RWPE2 (cell line): ENCODE measurements around the gene C17orf67.
A peak's percentile ranks its signal among the peaks of the same experiment; 100 is the strongest.

Source experiments
- ATAC-seq: fragments of 200-7000 bp; cut with Tn5 transposase; 3 replicates; pipeline ENCODE4 v1.9.1; 2021; ENCODE audit warnings: low read depth
- DNase-seq: peaks from one replicate; pipeline ENCODE4 v3.0.0-alpha.2; 2020; ENCODE audit warnings: low spot score
- H3K27ac ChIP-seq: fragments of 450-650 bp; 2 replicates; pipeline ENCODE4 v1.5.1; 2017; ENCODE audit warnings: mild to moderate bottlenecking; ENCODE audit not compliant: poor library complexity, severe bottlenecking
- H3K27me3 ChIP-seq: fragments of 250-450 bp; sonication (Bioruptor Pico); 2 replicates; pipeline ENCODE4 v1.5.1; 2021; ENCODE audit warnings: mild to moderate bottlenecking, moderate library complexity; ENCODE audit not compliant: insufficient read depth, poor library complexity, severe bottlenecking
- H3K36me3 ChIP-seq: fragments of 250-450 bp; sonication (Bioruptor Pico); 2 replicates; pipeline ENCODE4 v1.5.1; 2020; ENCODE audit warnings: low read depth, mild to moderate bottlenecking, moderate library complexity
- H3K4me1 ChIP-seq: fragments of 250-450 bp; sonication (Bioruptor Pico); 2 replicates; pipeline ENCODE4 v1.5.1; 2021; ENCODE audit warnings: mild to moderate bottlenecking, moderate library complexity; ENCODE audit not compliant: insufficient read depth, poor library complexity, severe bottlenecking
- H3K4me3 ChIP-seq: fragments of 250-450 bp; sonication (Bioruptor Pico); 2 replicates; pipeline ENCODE4 v1.5.1; 2021; ENCODE audit warnings: mild to moderate bottlenecking, moderate library complexity; ENCODE audit not compliant: severe bottlenecking
- H3K9me3 ChIP-seq: fragments of 250-450 bp; sonication (Bioruptor Pico); 2 replicates; pipeline ENCODE4 v1.5.1; 2021; ENCODE audit warnings: mild to moderate bottlenecking, moderate library complexity; ENCODE audit not compliant: severe bottlenecking
- CTCF ChIP-seq: fragments of 450-650 bp; IDR thresholded peaks from one replicate; pipeline ENCODE4 v1.5.1; 2017; ENCODE audit warnings: mild to moderate bottlenecking, moderate library complexity; ENCODE audit not compliant: poor library complexity, severe bottlenecking

The C17orf67 gene, protein sequence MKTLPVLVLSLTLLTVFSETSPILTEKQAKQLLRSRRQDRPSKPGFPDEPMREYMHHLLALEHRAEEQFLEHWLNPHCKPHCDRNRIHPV

GRCh38 chr17:56833809-56834379 is at the start of gene C17orf67, which contains the start of gene DGKE:
C17orf67 (minus strand) TSS chr17:56833920; CDS start chr17:56815810, 18,110 bp downstream.
DGKE (plus strand) TSS chr17:56834151; CDS start chr17:56834796, 645 bp downstream.
- peak within 1 kb of the TSS; percentile 50 for H3K27ac ChIP-seq
- H3K4me1 ChIP-seq = peaks cover 21% of the 10 kb centered on the region
- no peaks in the 10 kb centered on the region for H3K9me3 ChIP-seq
- peaks cover 9% of the 10 kb centered on the region for H3K36me3 ChIP-seq
- TF ChIP-seq CTCF = no peak
- ATAC-seq (peak; percentile 83), DNase-seq (peak; percentile 98)
- peak within 1 kb of the TSS; percentile 59 for H3K4me3 ChIP-seq
- H3K27me3 ChIP-seq = no peaks in the 10 kb centered on the region

DNA sequence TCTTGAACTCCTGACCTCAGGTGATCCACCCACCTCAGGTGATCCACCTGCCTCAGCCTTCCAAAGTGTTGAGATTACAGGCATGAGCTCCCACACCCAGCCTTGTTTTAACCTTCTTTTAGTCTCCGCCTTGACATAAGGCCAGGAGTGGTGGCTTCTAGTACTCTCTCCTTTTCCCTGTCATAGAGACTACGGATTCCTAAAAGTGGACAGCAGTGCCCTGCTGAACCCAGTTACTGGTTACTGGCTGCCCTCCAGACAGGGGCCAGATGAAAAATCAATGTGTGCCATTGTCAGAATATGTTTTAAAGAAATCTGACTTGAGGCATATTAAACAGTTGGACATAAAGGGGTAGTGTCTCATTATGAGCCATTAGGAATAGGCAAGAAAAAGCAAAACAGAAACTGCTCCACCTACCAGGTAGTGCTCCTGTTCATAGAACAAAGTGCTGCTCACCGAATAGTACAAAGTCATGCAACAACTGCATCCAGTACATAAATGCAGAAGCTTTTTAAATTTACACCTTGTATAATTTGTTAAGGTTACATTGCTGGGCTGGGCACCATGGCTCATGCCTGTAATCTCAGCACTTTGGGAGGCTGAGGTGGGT is 48.1 kb upstream of the C17orf67 start:
- DNase-seq = no peak
- H3K4me3 ChIP-seq = no peak overlapping the region
- H3K9me3 ChIP-seq = no peaks in the 10 kb centered on the region
- H3K4me1 ChIP-seq = no peaks in the 10 kb centered on the region
- no peak for TF ChIP-seq CTCF
- no peaks in the 10 kb centered on the region for H3K27me3 ChIP-seq
- H3K27ac ChIP-seq = no peak overlapping the region
- no peak for ATAC-seq
- H3K36me3 ChIP-seq = no peaks in the 10 kb centered on the region

GRCh38 chr17:56880571-56880970 is 46.9 kb upstream of the C17orf67 start:
- no peak overlapping the region for H3K4me3 ChIP-seq
- ATAC-seq (no peak), DNase-seq (no peak)
- no peaks in the 10 kb centered on the region for H3K9me3 ChIP-seq
- no peaks in the 10 kb centered on the region for H3K4me1 ChIP-seq
- no peaks in the 10 kb centered on the region for H3K27me3 ChIP-seq
- H3K27ac ChIP-seq = no peak overlapping the region
- TF ChIP-seq CTCF = no peak
- H3K36me3 ChIP-seq = no peaks in the 10 kb centered on the region

DNA sequence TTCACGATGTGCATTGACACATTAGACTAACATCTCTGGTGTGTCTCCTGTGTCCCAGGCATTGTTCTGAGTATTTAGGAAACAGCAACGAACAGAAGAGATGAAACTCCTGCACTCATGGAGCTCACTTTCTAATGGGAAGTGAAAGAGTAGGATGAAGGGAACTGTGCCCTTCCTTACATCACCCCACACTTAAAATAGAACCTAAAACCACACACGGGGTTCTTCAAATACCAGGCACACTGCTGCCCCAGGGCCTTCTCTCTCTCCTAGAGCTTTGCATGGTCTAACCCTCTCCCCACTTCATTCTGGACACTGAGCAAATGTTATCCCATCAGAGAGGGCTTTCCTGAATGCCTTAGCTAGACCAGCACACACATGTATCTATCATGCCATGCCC is 46.4 kb upstream of the C17orf67 start:
- no peak for DNase-seq
- no peaks in the 10 kb centered on the region for H3K9me3 ChIP-seq

More for the DNA sequence above, 46.4 kb upstream of the C17orf67 start:
- no peak for ATAC-seq
- H3K4me1 ChIP-seq = no peaks in the 10 kb centered on the region
- H3K4me3 ChIP-seq = no peak overlapping the region
- no peaks in the 10 kb centered on the region for H3K27me3 ChIP-seq
- no peaks in the 10 kb centered on the region for H3K36me3 ChIP-seq
- no peak overlapping the region for H3K27ac ChIP-seq
- TF ChIP-seq CTCF = no peak
